ENCODE data around the gene DNHD1.

Gene DNHD1

GRCh38 chr11:6587360-6587953, 90.4 kb downstream of the DNHD1 start:
- Histone ChIP-seq H3K4me3 (ENCODE audit: low read length) (no peak overlapping the region), H3K9ac (ENCODE audit: low read length) (no peak overlapping the region), H3K4me1 (ENCODE audit: control insufficient read depth, insufficient read depth, low read length) (no peaks in the 10 kb centered on the region), H3K9me3 (ENCODE audit: control insufficient read depth, low read length) (no peaks in the 10 kb centered on the region), H3K36me3 (ENCODE audit: control insufficient read depth, insufficient read depth, low read length) (no peaks in the 10 kb centered on the region), H3K27me3 (ENCODE audit: control insufficient read depth, insufficient read depth, low read length) (no peaks in the 10 kb centered on the region)

GRCh38 chr11:6588018-6588417, 90.9 kb downstream of the DNHD1 start:
- Histone ChIP-seq H3K9ac (ENCODE audit: low read length) (no peak overlapping the region), H3K27me3 (ENCODE audit: control insufficient read depth, insufficient read depth, low read length) (no peaks in the 10 kb centered on the region), H3K36me3 (ENCODE audit: control insufficient read depth, insufficient read depth, low read length) (peaks cover 1% of the 10 kb centered on the region), H3K4me1 (ENCODE audit: control insufficient read depth, insufficient read depth, low read length) (no peaks in the 10 kb centered on the region), H3K4me3 (ENCODE audit: low read length) (no peak overlapping the region), H3K9me3 (ENCODE audit: control insufficient read depth, low read length) (no peaks in the 10 kb centered on the region)

- Histone ChIP-seq H3K36me3 (ENCODE audit: control insufficient read depth, insufficient read depth, low read length) (peaks cover 6% of the 10 kb centered on the region), H3K4me3 (ENCODE audit: low read length) (no peak overlapping the region), H3K9me3 (ENCODE audit: control insufficient read depth, low read length) (no peaks in the 10 kb centered on the region), H3K4me1 (ENCODE audit: control insufficient read depth, insufficient read depth, low read length) (peaks cover 5% of the 10 kb centered on the region), H3K9ac (ENCODE audit: low read length) (no peak overlapping the region), H3K27me3 (ENCODE audit: control insufficient read depth, insufficient read depth, low read length) (no peaks in the 10 kb centered on the region)
Observed at GRCh38 chr11:6594142-6594768, 97.2 kb downstream of the DNHD1 start.

GRCh38 chr11:6596239-6596877, 99.3 kb downstream of the DNHD1 start:
- peaks cover 19% of the 10 kb centered on the region for H3K36me3 ChIP-seq (ENCODE audit: control insufficient read depth, insufficient read depth, low read length)
- no peak overlapping the region for H3K4me3 ChIP-seq (ENCODE audit: low read length)
- H3K9ac ChIP-seq (ENCODE audit: low read length), result no peak overlapping the region

GRCh38 chr11:6598555-6598954, 101.5 kb downstream of the DNHD1 start:
- Histone ChIP-seq H3K9me3 (ENCODE audit: control insufficient read depth, low read length) (no peaks in the 10 kb centered on the region), H3K4me1 (ENCODE audit: control insufficient read depth, insufficient read depth, low read length) (peaks cover 20% of the 10 kb centered on the region), H3K36me3 (ENCODE audit: control insufficient read depth, insufficient read depth, low read length) (peaks cover 13% of the 10 kb centered on the region), H3K27me3 (ENCODE audit: control insufficient read depth, insufficient read depth, low read length) (no peaks in the 10 kb centered on the region), H3K9ac (ENCODE audit: low read length) (no peak overlapping the region), H3K4me3 (ENCODE audit: low read length) (no peak overlapping the region)

More at GRCh38 chr11:6596239-6596877, 99.3 kb downstream of the DNHD1 start:
- no peaks in the 10 kb centered on the region for H3K9me3 ChIP-seq (ENCODE audit: control insufficient read depth, low read length)
- H3K27me3 ChIP-seq (ENCODE audit: control insufficient read depth, insufficient read depth, low read length), result no peaks in the 10 kb centered on the region
- peaks cover 5% of the 10 kb centered on the region for H3K4me1 ChIP-seq (ENCODE audit: control insufficient read depth, insufficient read depth, low read length)

GRCh38 chr11:6599449-6599848, 102.4 kb downstream of the DNHD1 start:
- no peaks in the 10 kb centered on the region for H3K9me3 ChIP-seq (ENCODE audit: control insufficient read depth, low read length)
- peaks cover 20% of the 10 kb centered on the region for H3K4me1 ChIP-seq (ENCODE audit: control insufficient read depth, insufficient read depth, low read length)
- peaks cover 13% of the 10 kb centered on the region for H3K36me3 ChIP-seq (ENCODE audit: control insufficient read depth, insufficient read depth, low read length)
- H3K9ac ChIP-seq (ENCODE audit: low read length), result no peak overlapping the region
- H3K27me3 ChIP-seq (ENCODE audit: control insufficient read depth, insufficient read depth, low read length), result no peaks in the 10 kb centered on the region
- no peak overlapping the region for H3K4me3 ChIP-seq (ENCODE audit: low read length)

- no peaks in the 10 kb centered on the region for H3K27me3 ChIP-seq (ENCODE audit: control insufficient read depth, insufficient read depth, low read length)
- peaks cover 13% of the 10 kb centered on the region for H3K36me3 ChIP-seq (ENCODE audit: control insufficient read depth, insufficient read depth, low read length)
- H3K9ac ChIP-seq (ENCODE audit: low read length), result no peak overlapping the region
- H3K4me3 ChIP-seq (ENCODE audit: low read length), result no peak overlapping the region
- peaks cover 20% of the 10 kb centered on the region for H3K4me1 ChIP-seq (ENCODE audit: control insufficient read depth, insufficient read depth, low read length)
- no peaks in the 10 kb centered on the region for H3K9me3 ChIP-seq (ENCODE audit: control insufficient read depth, low read length)
Observed at GRCh38 chr11:6599881-6600390, 102.9 kb downstream of the DNHD1 start.

GRCh38 chr11:6601041-6601461, 104.0 kb downstream of the DNHD1 start:
- Histone ChIP-seq H3K27me3 (ENCODE audit: control insufficient read depth, insufficient read depth, low read length) (no peaks in the 10 kb centered on the region), H3K4me3 (ENCODE audit: low read length) (no peak overlapping the region), H3K9me3 (ENCODE audit: control insufficient read depth, low read length) (no peaks in the 10 kb centered on the region), H3K9ac (ENCODE audit: low read length) (no peak overlapping the region), H3K4me1 (ENCODE audit: control insufficient read depth, insufficient read depth, low read length) (peaks cover 23% of the 10 kb centered on the region), H3K36me3 (ENCODE audit: control insufficient read depth, insufficient read depth, low read length) (peaks cover 13% of the 10 kb centered on the region)

- Histone ChIP-seq H3K9me3 (ENCODE audit: control insufficient read depth, low read length) (no peaks in the 10 kb centered on the region), H3K4me1 (ENCODE audit: control insufficient read depth, insufficient read depth, low read length) (peaks cover 34% of the 10 kb centered on the region), H3K9ac (ENCODE audit: low read length) (peak overlapping the region; percentile 99), H3K36me3 (ENCODE audit: control insufficient read depth, insufficient read depth, low read length) (peaks cover 13% of the 10 kb centered on the region), H3K4me3 (ENCODE audit: low read length) (peak overlapping the region; percentile 98), H3K27me3 (ENCODE audit: control insufficient read depth, insufficient read depth, low read length) (no peaks in the 10 kb centered on the region)
Observed at GRCh38 chr11:6602096-6602940, 105.2 kb downstream of the DNHD1 start.

- H3K27me3 ChIP-seq (ENCODE audit: control insufficient read depth, insufficient read depth, low read length), result no peaks in the 10 kb centered on the region
- H3K9me3 ChIP-seq (ENCODE audit: control insufficient read depth, low read length), result no peaks in the 10 kb centered on the region
- H3K4me3 ChIP-seq (ENCODE audit: low read length), result peak within 1 kb of the TSS; percentile 98
- peak within 1 kb of the TSS; percentile 99 for H3K9ac ChIP-seq (ENCODE audit: low read length)
- H3K36me3 ChIP-seq (ENCODE audit: control insufficient read depth, insufficient read depth, low read length), result peaks cover 21% of the 10 kb centered on the region
- H3K4me1 ChIP-seq (ENCODE audit: control insufficient read depth, insufficient read depth, low read length), result peaks cover 41% of the 10 kb centered on the region
Observed at GRCh38 chr11:6603287-6604080, 106.4 kb downstream of the DNHD1 start, which contains the start of the genes ILK and RRP8. Gene ILK (plus strand): TSS chr11:6603774. CDS start chr11:6604272, 498 bp downstream. Gene RRP8 (minus strand): TSS chr11:6603616. CDS start chr11:6603502, 114 bp downstream.

- H3K4me1 ChIP-seq (ENCODE audit: control insufficient read depth, insufficient read depth, low read length), result peaks cover 37% of the 10 kb centered on the region
- H3K4me3 ChIP-seq (ENCODE audit: low read length), result peak overlapping the region; percentile 98
- no peaks in the 10 kb centered on the region for H3K27me3 ChIP-seq (ENCODE audit: control insufficient read depth, insufficient read depth, low read length)
- peaks cover 28% of the 10 kb centered on the region for H3K36me3 ChIP-seq (ENCODE audit: control insufficient read depth, insufficient read depth, low read length)
- H3K9ac ChIP-seq (ENCODE audit: low read length), result peak overlapping the region; percentile 99
- H3K9me3 ChIP-seq (ENCODE audit: control insufficient read depth, low read length), result no peaks in the 10 kb centered on the region
Observed at GRCh38 chr11:6604081-6604626, 107.1 kb downstream of the DNHD1 start.

Data from mucosa of stomach (tissue), 1 donor.